Trophoblast cell (in vitro differentiated cells and primary cell): Measurements from ENCODE around the gene TLL1.

Source experiments
- DNase-seq, 2 donors: peaks; one replicate each; pipeline ENCODE4 v3.0.0-alpha.2; 2016
- H2AFZ ChIP-seq: 2 replicates; pipeline ENCODE4 v1.6.1; 2013; ENCODE audit warnings: low read length, moderate library complexity, mild to moderate bottlenecking; ENCODE audit not compliant: insufficient read depth, poor library complexity
- H2AK5ac ChIP-seq: 2 replicates; pipeline ENCODE4 v1.6.1; 2013; ENCODE audit warnings: mild to moderate bottlenecking, low read length
- H2BK120ac ChIP-seq: 2 replicates; pipeline ENCODE4 v1.6.1; 2013; ENCODE audit warnings: low read length, mild to moderate bottlenecking, moderate library complexity; ENCODE audit not compliant: insufficient read depth, poor library complexity
- H2BK12ac ChIP-seq: 2 replicates; pipeline ENCODE4 v1.6.1; 2013; ENCODE audit warnings: mild to moderate bottlenecking, low read length, moderate library complexity
- H2BK5ac ChIP-seq: 2 replicates; pipeline ENCODE4 v1.6.1; 2013; ENCODE audit warnings: low read length, low read depth, moderate library complexity, mild to moderate bottlenecking; ENCODE audit not compliant: poor library complexity
- H3K14ac ChIP-seq: 2 replicates; pipeline ENCODE4 v1.6.1; 2013; ENCODE audit warnings: mild to moderate bottlenecking, low read length
- H3K18ac ChIP-seq: 2 replicates; pipeline ENCODE4 v1.6.1; 2013; ENCODE audit warnings: mild to moderate bottlenecking, low read length
- H3K23ac ChIP-seq: 2 replicates; pipeline ENCODE4 v1.6.1; 2013; ENCODE audit warnings: low read length
- H3K27ac ChIP-seq: 2 replicates; pipeline ENCODE4 v1.5.1; 2013; ENCODE audit warnings: low read depth, mild to moderate bottlenecking, inconsistent platforms, low read length, moderate library complexity
- H3K27me3 ChIP-seq: 2 replicates; pipeline ENCODE4 v1.6.1; 2013; ENCODE audit warnings: inconsistent platforms, mild to moderate bottlenecking, low read length, moderate library complexity; ENCODE audit not compliant: insufficient read depth
- H3K36me3 ChIP-seq, 2 experiments: 1 replicate in 1 of 2; 2 replicates in 1 of 2; pipeline ENCODE4 v1.6.1; 2013; ENCODE audit warnings: low read length in 2 of 2, mild to moderate bottlenecking in 2 of 2, moderate library complexity in 1 of 2; ENCODE audit not compliant: insufficient read depth in 2 of 2, control insufficient read depth in 1 of 2
- H3K4ac ChIP-seq: 2 replicates; pipeline ENCODE4 v1.6.1; 2013; ENCODE audit warnings: low read depth, mild to moderate bottlenecking, low read length, moderate library complexity
- H3K4me1 ChIP-seq, 2 experiments: 1 replicate in 1 of 2; 2 replicates in 1 of 2; pipeline ENCODE4 v1.6.1; 2013; ENCODE audit warnings: low read length in 2 of 2, mild to moderate bottlenecking in 2 of 2, moderate library complexity in 1 of 2; ENCODE audit not compliant: insufficient read depth in 2 of 2, control insufficient read depth in 1 of 2
- H3K4me2 ChIP-seq: 2 replicates; pipeline ENCODE4 v1.6.1; 2013; ENCODE audit warnings: inconsistent platforms, mild to moderate bottlenecking, low read length, moderate library complexity
- H3K4me3 ChIP-seq: 2 replicates; pipeline ENCODE4 v1.5.1; 2013; ENCODE audit warnings: mild to moderate bottlenecking, low read depth, low read length, inconsistent platforms
- H3K79me1 ChIP-seq: one replicate; pipeline ENCODE4 v1.6.1; 2013; ENCODE audit warnings: low read length
- H3K79me2 ChIP-seq: 2 replicates; pipeline ENCODE4 v1.6.1; 2013; ENCODE audit warnings: low read length, mild to moderate bottlenecking; ENCODE audit not compliant: control insufficient read depth, insufficient read depth, poor library complexity
- H3K9ac ChIP-seq: 2 replicates; pipeline ENCODE4 v1.6.1; 2013; ENCODE audit warnings: mild to moderate bottlenecking, low read length
- H3K9me3 ChIP-seq: 2 replicates; pipeline ENCODE4 v1.6.1; 2013; ENCODE audit warnings: low read depth, mild to moderate bottlenecking, control low read depth, inconsistent platforms, low read length; ENCODE audit not compliant: insufficient read depth
- H4K12ac ChIP-seq: 2 replicates; pipeline ENCODE4 v1.6.1; 2013; ENCODE audit warnings: low read depth, mild to moderate bottlenecking, low read length, moderate library complexity
- H4K8ac ChIP-seq: 2 replicates; pipeline ENCODE4 v1.6.1; 2013; ENCODE audit warnings: low read depth, mild to moderate bottlenecking, low read length, moderate library complexity
- H4K91ac ChIP-seq: one replicate; pipeline ENCODE4 v1.6.1; 2013; ENCODE audit warnings: low read depth, mild to moderate bottlenecking, low read length, moderate library complexity
- WGBS: extraction: QIAGEN DNeasy Blood & Tissue Kit; methylation state at CpG from one replicate; pipeline ENCODE4 v1.1.7; 2013; ENCODE audit warnings: missing lambda C conversion rate; ENCODE audit not compliant: insufficient read length, insufficient coverage; ENCODE audit errors: extremely low coverage; 5-methylcytosine and 5-hydroxymethylcytosine counted together

The TLL1 gene

DNA sequence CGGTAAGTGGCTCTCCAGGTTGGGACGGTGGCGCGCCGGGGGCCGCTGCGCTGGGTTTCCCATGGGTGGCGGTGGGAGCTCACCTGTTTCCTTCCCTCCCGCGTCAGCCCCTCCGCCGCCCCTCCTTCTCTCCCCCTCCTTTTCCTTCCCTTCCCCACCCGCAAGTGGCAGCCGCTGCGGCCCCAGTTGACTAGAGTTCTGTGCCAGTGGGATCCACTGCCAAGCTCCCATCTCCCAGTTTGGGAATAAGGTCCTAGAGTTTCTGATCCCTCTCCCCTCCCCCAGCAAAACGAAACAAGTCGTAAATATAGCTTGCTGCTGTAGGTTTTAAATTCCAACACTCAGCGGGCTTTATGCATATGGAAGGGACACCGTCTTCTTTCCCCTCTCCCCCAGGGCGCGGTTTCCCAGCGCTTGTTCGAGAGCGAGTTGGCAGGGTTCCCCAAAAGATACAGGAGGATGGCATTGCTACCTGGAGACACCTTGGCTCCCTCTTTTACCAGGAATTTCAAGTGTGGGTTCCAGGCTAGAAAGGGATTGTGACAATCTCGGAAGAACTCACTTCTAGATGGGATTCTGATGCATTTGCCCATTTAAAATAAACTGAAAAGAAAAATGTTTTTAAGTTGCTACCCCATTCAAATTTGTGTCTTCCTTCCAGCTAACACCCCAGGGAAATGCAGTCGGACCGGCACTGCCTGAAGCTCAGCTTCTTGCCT lies 1.2 kb downstream of the TLL1 start:
- H2AK5ac ChIP-seq: no peak overlapping the region
- DNase-seq: peak in 1 of 2 donors; percentile 28
- H2BK12ac ChIP-seq: no peak overlapping the region
- no peak overlapping the region for H2BK120ac ChIP-seq
- no peak overlapping the region for H4K12ac ChIP-seq
- no peak overlapping the region for H3K4ac ChIP-seq
- WGBS: no CpG with 5 or more reads among the region's 27 CpGs
- H3K18ac ChIP-seq: no peak overlapping the region
- no peaks in the 10 kb centered on the region for H3K9me3 ChIP-seq
- H4K91ac ChIP-seq: no peak overlapping the region
- H3K23ac ChIP-seq: no peak overlapping the region
- H2AFZ ChIP-seq: no peak overlapping the region
- H3K79me2 ChIP-seq: no peaks in the 10 kb centered on the region
- no peak overlapping the region for H2BK5ac ChIP-seq
- peaks cover 28% of the 10 kb centered on the region for H3K27me3 ChIP-seq
- no peak overlapping the region for H3K14ac ChIP-seq
- peaks cover 14 to 18% of the 10 kb centered on the region in 2 experiments for H3K4me1 ChIP-seq
- peak overlapping the region; percentile 92 for H3K4me2 ChIP-seq
- no peak overlapping the region for H3K4me3 ChIP-seq
- H4K8ac ChIP-seq: no peak overlapping the region
- no peak overlapping the region for H3K9ac ChIP-seq
- H3K27ac ChIP-seq: no peak overlapping the region
- no peaks in the 10 kb centered on the region for H3K79me1 ChIP-seq
- H3K36me3 ChIP-seq: no peaks in the 10 kb centered on the region

DNA sequence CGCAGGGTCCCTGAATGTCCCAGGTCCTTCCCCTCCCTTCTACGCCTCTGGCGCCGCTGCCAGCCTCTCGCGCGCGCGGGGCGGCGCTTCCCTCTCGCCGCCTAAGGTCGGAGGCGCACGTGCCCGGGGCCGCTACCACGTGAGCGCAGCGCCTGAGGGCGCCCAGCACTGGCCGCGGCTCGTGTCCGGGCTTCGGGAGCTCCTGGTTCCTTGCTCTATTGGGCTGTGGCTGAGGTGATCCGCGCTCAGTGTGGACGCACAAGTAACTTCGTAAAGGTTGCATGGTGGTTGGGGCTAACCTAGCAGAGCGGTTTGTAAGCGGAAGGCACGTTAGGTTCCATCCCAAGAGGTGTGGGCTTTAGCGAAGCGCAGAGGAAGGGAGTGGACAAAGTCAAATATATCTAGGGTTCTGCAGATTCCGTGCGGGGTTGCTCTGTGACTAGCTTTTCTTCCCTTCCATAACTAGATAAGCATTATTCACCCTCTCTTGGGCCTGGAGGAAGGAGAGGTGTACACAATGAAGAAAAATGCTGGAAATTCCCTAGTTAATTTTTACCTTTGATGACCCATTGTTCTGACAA lies 1.8 kb downstream of the TLL1 start:
- Histone ChIP-seq H3K36me3 (no peaks in the 10 kb centered on the region), H3K9ac (no peak overlapping the region), H3K4ac (no peak overlapping the region), H2AFZ (no peak overlapping the region), H4K8ac (no peak overlapping the region), H4K12ac (no peak overlapping the region), H3K4me2 (peak overlapping the region; percentile 92), H4K91ac (no peak overlapping the region), H2BK12ac (no peak overlapping the region), H3K27ac (no peak overlapping the region), H3K18ac (no peak overlapping the region), H2AK5ac (no peak overlapping the region), H3K14ac (no peak overlapping the region), H3K9me3 (no peaks in the 10 kb centered on the region), H3K79me2 (no peaks in the 10 kb centered on the region), H3K4me3 (no peak overlapping the region), H3K79me1 (no peaks in the 10 kb centered on the region), H3K27me3 (peaks cover 28% of the 10 kb centered on the region), H3K23ac (no peak overlapping the region), H2BK120ac (no peak overlapping the region), H3K4me1 (peaks cover 14 to 18% of the 10 kb centered on the region in 2 experiments), H2BK5ac (no peak overlapping the region)
- WGBS: no CpG with 5 or more reads among the region's 38 CpGs
- peak; percentile 75 to 77 for DNase-seq

DNA sequence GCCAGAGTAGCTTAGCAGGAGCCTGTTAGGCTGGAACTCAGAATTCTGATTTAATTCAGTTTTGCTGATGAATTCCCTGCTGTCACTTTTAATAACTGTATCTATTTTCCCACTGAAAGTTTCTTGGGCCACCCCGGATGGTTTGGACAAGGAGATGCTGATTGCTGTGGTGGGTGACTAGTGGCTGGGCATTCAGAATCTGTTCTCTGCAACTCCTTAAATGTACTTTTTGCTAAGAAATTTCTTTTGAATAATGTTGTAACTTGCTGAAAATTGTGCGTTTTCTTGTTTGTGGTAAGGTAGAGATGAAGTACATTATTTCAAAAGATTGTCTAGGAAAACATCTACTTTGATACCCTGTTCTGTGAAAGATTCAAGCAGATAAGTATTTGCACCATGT lies 2.4 kb downstream of the TLL1 start:
- Histone ChIP-seq H3K4me2 (no peak overlapping the region), H2AFZ (no peak overlapping the region), H2AK5ac (no peak overlapping the region), H3K4me1 (peaks cover 14 to 18% of the 10 kb centered on the region in 2 experiments), H3K18ac (no peak overlapping the region), H4K8ac (no peak overlapping the region), H3K4me3 (no peak overlapping the region), H3K14ac (no peak overlapping the region), H3K27ac (no peak overlapping the region), H2BK120ac (no peak overlapping the region), H3K36me3 (no peaks in the 10 kb centered on the region), H3K9me3 (no peaks in the 10 kb centered on the region), H3K79me2 (no peaks in the 10 kb centered on the region), H4K91ac (no peak overlapping the region), H4K12ac (no peak overlapping the region), H3K9ac (no peak overlapping the region), H3K4ac (no peak overlapping the region), H2BK12ac (no peak overlapping the region), H3K23ac (no peak overlapping the region), H3K27me3 (peaks cover 28% of the 10 kb centered on the region), H3K79me1 (no peaks in the 10 kb centered on the region), H2BK5ac (no peak overlapping the region)
- WGBS: no CpG with 5 or more reads among the region's 2 CpGs
- no peak for DNase-seq

DNA sequence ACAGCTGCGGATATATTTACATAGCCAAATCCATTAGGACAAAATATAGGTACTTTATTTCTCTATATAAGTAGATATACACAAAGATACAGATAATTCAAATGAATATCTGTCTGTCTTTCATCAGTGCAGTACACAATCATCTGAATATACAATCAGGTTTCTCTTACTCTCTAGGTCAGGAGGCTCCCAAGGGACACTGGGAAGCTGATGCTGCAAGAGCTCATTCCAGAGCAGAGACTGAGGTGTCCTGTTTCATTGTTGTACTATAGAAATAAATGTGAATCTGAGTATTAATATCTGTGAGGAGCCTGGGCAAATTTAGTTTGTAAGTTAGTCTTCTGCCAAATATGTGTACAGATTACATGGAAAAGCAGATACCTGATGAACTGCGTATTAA lies 4.2 kb downstream of the TLL1 start:
- Histone ChIP-seq H2BK12ac (no peak overlapping the region), H3K4me1 (peaks cover 14 to 18% of the 10 kb centered on the region in 2 experiments), H3K27ac (no peak overlapping the region), H4K8ac (no peak overlapping the region), H3K27me3 (peaks cover 28% of the 10 kb centered on the region), H3K23ac (no peak overlapping the region), H2AFZ (no peak overlapping the region), H4K91ac (no peak overlapping the region), H3K4ac (no peak overlapping the region), H2BK5ac (no peak overlapping the region), H3K9ac (no peak overlapping the region), H3K36me3 (no peaks in the 10 kb centered on the region), H3K9me3 (no peaks in the 10 kb centered on the region), H3K14ac (no peak overlapping the region), H3K79me1 (no peaks in the 10 kb centered on the region), H3K4me3 (no peak overlapping the region), H2AK5ac (no peak overlapping the region), H3K79me2 (no peaks in the 10 kb centered on the region), H2BK120ac (no peak overlapping the region), H3K18ac (no peak overlapping the region), H4K12ac (no peak overlapping the region), H3K4me2 (no peak overlapping the region)
- no peak for DNase-seq
- WGBS: no CpG with 5 or more reads among the region's 2 CpGs
